Measurements from ENCODE around the gene CACNG4. TPM values are rescaled to one million over a fixed set of nuclear protein-coding genes. Genes with fewer than 3 reads are reported as not detected.

The CACNG4 gene
- total RNA-seq, 2 experiments from 2014 or later: not detected

GRCh38 chr17:67043283-67043682 is 78.8 kb downstream of the CACNG4 start:
- CTCF ChIA-PET: no interaction called here

GRCh38 chr17:67044016-67044772 is 79.7 kb downstream of the CACNG4 start, which contains the start of gene CACNG1:
CACNG1 (plus strand) TSS chr17:67044554; CDS start chr17:67044661, 107 bp downstream.
- H3K4me1 Mint-ChIP-seq: no peaks in the 10 kb centered on the region
- H3K27ac Mint-ChIP-seq: no peak within 1 kb of the TSS
- H3K9me3 Mint-ChIP-seq: peaks cover 14% of the 10 kb centered on the region
- DNase-seq: no peak
- peaks cover 8% of the 10 kb centered on the region for H3K36me3 Mint-ChIP-seq (ENCODE audit: low read depth)
- ChIA-PET CTCF (no interaction called here), POLR2A (no interaction called here)
- H3K4me3 Mint-ChIP-seq: no peak within 1 kb of the TSS
- H3K27me3 Mint-ChIP-seq: peaks cover 9% of the 10 kb centered on the region

More at GRCh38 chr17:67043283-67043682, 78.8 kb downstream of the CACNG4 start:
- Mint-ChIP-seq H3K4me3 (no peak overlapping the region), H3K4me1 (no peaks in the 10 kb centered on the region), H3K9me3 (peaks cover 7% of the 10 kb centered on the region), H3K27ac (no peak overlapping the region), H3K27me3 (peaks cover 2% of the 10 kb centered on the region), H3K36me3 (ENCODE audit: low read depth) (peaks cover 3% of the 10 kb centered on the region)
- DNase-seq: no peak
- POLR2A ChIA-PET: no interaction called here

GRCh38 chr17:67044940-67045339 is 80.4 kb downstream of the CACNG4 start:
- H3K4me3 Mint-ChIP-seq: no peak overlapping the region
- H3K27ac Mint-ChIP-seq: no peak overlapping the region
- no peaks in the 10 kb centered on the region for H3K4me1 Mint-ChIP-seq
- no peak for DNase-seq
- H3K27me3 Mint-ChIP-seq: peaks cover 9% of the 10 kb centered on the region
- POLR2A ChIA-PET: no interaction called here
- H3K36me3 Mint-ChIP-seq (ENCODE audit: low read depth): peaks cover 8% of the 10 kb centered on the region
- CTCF ChIA-PET: no interaction called here
- H3K9me3 Mint-ChIP-seq: peaks cover 17% of the 10 kb centered on the region

DNA sequence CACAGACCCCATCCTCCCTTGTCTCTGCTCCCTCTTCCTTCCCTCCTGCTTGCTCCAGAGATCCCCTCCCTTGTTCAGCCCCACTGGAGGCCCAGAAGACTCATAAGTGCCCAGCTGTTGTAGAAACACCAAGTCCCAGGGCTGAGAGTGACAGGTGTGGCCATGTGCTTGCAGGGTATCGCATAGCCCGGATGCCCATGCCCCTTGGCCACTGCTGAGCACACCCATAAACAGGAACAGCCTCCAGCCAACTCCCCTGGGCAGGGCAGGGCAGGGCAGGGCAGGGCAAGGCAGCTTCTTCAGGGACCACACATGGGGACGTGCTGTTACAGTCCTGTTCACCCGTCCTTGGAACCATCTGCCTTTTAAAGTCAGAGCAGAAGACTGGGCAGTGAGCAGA is 81.9 kb downstream of the CACNG4 start:
- CTCF ChIA-PET: no interaction called here

DNA sequence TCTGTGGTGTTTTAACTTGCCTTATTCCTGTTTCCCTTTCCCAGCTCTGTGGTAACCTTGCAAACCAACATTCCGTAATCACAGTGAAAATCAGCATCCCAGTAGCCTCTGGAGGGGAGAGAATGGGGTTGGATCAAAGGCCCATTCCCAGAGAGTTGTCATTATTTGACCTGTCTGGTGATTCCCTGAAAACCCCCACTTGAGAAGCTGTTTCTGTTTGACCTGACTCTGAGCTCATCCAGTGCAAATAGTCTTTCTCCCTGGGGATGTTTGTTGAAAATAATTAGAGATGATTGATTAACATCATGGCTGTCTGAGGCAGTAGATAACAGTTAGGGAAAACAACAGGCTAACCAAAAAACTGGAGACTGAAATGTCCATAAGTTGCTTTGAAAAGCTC is 82.9 kb downstream of the CACNG4 start:
- CTCF ChIA-PET: no interaction called here
- no peak overlapping the region for H3K4me3 Mint-ChIP-seq
- peaks cover 9% of the 10 kb centered on the region for H3K27me3 Mint-ChIP-seq

More for the DNA sequence above, 81.9 kb downstream of the CACNG4 start:
- POLR2A ChIA-PET: no interaction called here
- no peak for DNase-seq
- H3K4me3 Mint-ChIP-seq: no peak overlapping the region
- peaks cover 17% of the 10 kb centered on the region for H3K9me3 Mint-ChIP-seq
- H3K4me1 Mint-ChIP-seq: no peaks in the 10 kb centered on the region
- peaks cover 9% of the 10 kb centered on the region for H3K27me3 Mint-ChIP-seq
- H3K27ac Mint-ChIP-seq: no peak overlapping the region
- peaks cover 8% of the 10 kb centered on the region for H3K36me3 Mint-ChIP-seq (ENCODE audit: low read depth)

DNA sequence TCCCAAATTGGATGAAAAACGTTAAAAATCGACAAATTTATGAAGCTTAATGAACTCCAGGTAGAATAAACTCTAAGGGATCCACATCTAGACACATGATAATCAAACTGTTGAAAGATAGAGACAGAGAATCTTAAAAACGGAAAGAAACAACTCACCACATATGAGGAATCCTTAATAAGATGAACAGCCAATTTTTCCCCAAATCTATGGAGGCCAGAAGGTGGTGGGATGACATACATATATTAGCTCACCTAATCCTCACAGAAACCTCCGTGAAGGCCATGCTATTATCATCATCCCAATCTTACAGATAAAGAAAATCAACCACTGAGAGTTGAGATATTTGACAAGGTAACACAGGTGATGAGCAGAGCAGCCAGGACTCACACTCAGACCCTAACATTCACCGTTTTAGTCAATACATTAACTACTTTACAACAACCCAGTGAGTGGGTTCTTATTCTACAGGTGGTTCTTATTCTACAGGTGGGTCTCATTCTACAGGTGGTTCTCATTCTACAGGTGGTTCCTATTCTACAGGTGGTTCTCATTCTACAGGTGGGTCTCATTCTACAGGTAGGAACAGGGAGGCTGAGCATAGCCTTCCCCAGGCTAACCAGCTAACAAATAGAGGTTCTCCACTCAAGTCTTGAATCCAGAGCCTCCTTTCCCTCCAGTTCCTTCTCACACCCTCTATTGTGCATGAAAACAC is 84.7 kb downstream of the CACNG4 start:
- H3K27ac Mint-ChIP-seq: no peak overlapping the region
- ChIA-PET CTCF (no interaction called here), POLR2A (no interaction called here)
- H3K4me3 Mint-ChIP-seq: no peak overlapping the region
- H3K9me3 Mint-ChIP-seq: peaks cover 17% of the 10 kb centered on the region
- H3K27me3 Mint-ChIP-seq: peaks cover 9% of the 10 kb centered on the region
- H3K36me3 Mint-ChIP-seq (ENCODE audit: low read depth): peaks cover 8% of the 10 kb centered on the region
- no peak for DNase-seq
- no peaks in the 10 kb centered on the region for H3K4me1 Mint-ChIP-seq

More for the DNA sequence above, 82.9 kb downstream of the CACNG4 start:
- Mint-ChIP-seq H3K27ac (no peak overlapping the region), H3K9me3 (peaks cover 17% of the 10 kb centered on the region), H3K36me3 (ENCODE audit: low read depth) (peaks cover 8% of the 10 kb centered on the region), H3K4me1 (no peaks in the 10 kb centered on the region)
- no peak for DNase-seq
- POLR2A ChIA-PET: no interaction called here

DNA sequence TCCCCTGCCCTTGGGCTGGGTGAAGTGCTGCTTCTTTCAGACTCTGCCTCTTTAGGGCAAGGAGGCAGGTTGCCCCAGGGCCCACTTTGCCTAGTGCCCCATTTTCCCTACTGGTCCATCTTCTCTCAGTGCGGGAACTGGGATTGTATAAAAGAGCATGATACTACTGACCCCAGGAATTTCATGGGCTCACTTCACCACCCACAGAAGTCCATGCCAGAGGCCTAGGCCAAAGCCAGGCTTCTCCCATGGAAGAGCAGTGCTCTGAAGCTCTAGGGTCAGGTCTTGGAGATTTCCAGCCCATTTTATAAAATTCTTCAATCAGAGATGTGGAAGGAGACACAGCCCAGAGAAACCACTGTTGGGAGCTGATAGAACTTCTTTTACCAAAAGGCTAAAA is 85.6 kb downstream of the CACNG4 start:
- POLR2A ChIA-PET: no interaction called here
- DNase-seq: no peak
- CTCF ChIA-PET: no interaction called here

GRCh38 chr17:67050471-67051154 is 86.1 kb downstream of the CACNG4 start:
- DNase-seq: no peak
- POLR2A ChIA-PET: no interaction called here
- Mint-ChIP-seq H3K27me3 (peaks cover 9% of the 10 kb centered on the region), H3K4me1 (no peaks in the 10 kb centered on the region), H3K4me3 (no peak overlapping the region), H3K9me3 (peaks cover 17% of the 10 kb centered on the region), H3K27ac (no peak overlapping the region), H3K36me3 (ENCODE audit: low read depth) (peaks cover 8% of the 10 kb centered on the region)
- CTCF ChIA-PET: no interaction called here

More for the DNA sequence above, 85.6 kb downstream of the CACNG4 start:
- Mint-ChIP-seq H3K9me3 (peaks cover 17% of the 10 kb centered on the region), H3K27me3 (peaks cover 9% of the 10 kb centered on the region), H3K4me3 (no peak overlapping the region), H3K4me1 (no peaks in the 10 kb centered on the region), H3K27ac (no peak overlapping the region), H3K36me3 (ENCODE audit: low read depth) (peaks cover 8% of the 10 kb centered on the region)

DNA sequence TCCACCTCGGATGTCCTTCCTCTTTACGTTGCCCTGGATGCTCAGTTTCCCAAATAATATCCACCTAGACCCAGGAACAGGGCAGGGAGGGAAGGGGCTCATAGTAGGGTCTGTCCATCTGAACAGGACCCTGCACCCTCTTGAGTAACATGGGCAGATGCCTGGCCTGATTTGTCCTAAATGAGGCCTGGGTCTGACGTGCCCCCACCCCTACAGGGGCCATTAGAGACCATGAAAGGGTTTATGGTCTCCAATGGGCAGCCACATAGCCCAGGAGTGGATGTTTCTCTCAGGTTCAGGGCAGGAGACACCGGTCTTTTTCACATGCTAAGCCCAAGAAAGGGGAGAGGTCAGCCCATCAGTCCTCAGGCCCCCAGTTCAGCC is 86.6 kb downstream of the CACNG4 start:
- ChIA-PET POLR2A (no interaction called here), CTCF (no interaction called here)
- H3K4me3 Mint-ChIP-seq: no peak overlapping the region
- H3K4me1 Mint-ChIP-seq: no peaks in the 10 kb centered on the region
- H3K27ac Mint-ChIP-seq: no peak overlapping the region
- DNase-seq: no peak
- peaks cover 9% of the 10 kb centered on the region for H3K27me3 Mint-ChIP-seq
- peaks cover 17% of the 10 kb centered on the region for H3K9me3 Mint-ChIP-seq
- peaks cover 8% of the 10 kb centered on the region for H3K36me3 Mint-ChIP-seq (ENCODE audit: low read depth)

DNA sequence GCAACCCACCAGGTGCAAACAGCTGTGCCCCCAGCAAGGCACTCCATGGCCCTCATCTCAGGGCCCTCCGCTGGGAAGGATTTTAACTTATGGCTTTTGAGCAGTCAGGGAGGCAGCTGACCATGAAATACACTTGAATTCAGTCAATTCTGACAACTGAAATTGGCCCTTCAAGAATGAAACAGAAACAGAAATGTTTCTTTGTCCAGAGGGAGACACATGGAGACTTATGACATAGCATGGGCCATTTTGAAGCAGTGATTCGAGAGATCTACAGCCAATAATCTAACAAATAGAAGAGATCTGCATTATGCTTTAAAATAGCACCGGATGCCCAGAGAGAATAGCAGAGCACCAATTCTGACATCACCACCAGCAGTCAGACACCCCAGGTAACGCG is 87.3 kb downstream of the CACNG4 start:
- H3K4me3 Mint-ChIP-seq: no peak overlapping the region
- DNase-seq: no peak
- no peaks in the 10 kb centered on the region for H3K4me1 Mint-ChIP-seq
- H3K27me3 Mint-ChIP-seq: peaks cover 8% of the 10 kb centered on the region
- H3K9me3 Mint-ChIP-seq: peaks cover 17% of the 10 kb centered on the region
- H3K36me3 Mint-ChIP-seq (ENCODE audit: low read depth): peaks cover 8% of the 10 kb centered on the region
- H3K27ac Mint-ChIP-seq: no peak overlapping the region
- ChIA-PET POLR2A (no interaction called here), CTCF (no interaction called here)

DNA sequence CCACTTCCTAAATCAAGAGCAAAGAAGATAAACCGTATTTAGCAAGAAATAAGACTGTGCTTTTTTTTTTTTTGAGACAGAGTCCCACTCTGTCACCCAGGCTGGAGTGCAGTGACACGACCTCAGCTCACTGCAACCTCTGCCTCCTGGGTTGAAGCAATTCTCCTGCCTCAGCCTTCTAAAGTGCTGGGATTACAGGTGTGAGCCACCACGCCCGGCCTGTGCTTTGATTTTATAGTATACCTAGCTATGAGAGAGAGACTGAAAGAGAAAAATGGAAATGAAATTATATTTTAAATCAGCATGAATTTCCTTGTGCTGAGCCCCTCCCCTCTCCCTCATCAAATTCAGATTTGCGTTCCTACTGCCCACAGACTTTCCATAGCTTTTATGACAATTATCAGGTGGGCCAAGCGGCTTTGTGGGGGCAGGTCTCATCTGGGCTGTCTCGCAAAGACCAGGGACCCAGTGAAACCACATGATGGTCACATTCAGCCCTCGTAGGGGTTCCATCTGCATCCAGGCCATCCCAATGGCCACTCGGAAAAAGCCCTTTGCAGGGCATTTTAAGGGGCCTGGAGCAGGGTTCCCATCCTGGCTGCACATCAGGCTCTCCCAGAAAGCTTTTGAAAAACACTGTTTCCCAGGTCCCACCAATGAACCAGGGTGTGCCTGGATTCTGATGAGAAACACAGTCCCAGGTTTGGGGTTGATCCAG is 88.4 kb downstream of the CACNG4 start:
- no peaks in the 10 kb centered on the region for H3K4me1 Mint-ChIP-seq
- H3K36me3 Mint-ChIP-seq (ENCODE audit: low read depth): peaks cover 5% of the 10 kb centered on the region
- H3K4me3 Mint-ChIP-seq: no peak overlapping the region
- no peak overlapping the region for H3K27ac Mint-ChIP-seq
- peaks cover 11% of the 10 kb centered on the region for H3K9me3 Mint-ChIP-seq
- ChIA-PET POLR2A (no interaction called here), CTCF (no interaction called here)
- peaks cover 7% of the 10 kb centered on the region for H3K27me3 Mint-ChIP-seq
- peak; percentile 3 for DNase-seq

GRCh38 chr17:67053438-67054000 is 89.0 kb downstream of the CACNG4 start:
- H3K27me3 Mint-ChIP-seq: peaks cover 5% of the 10 kb centered on the region
- H3K9me3 Mint-ChIP-seq: peaks cover 10% of the 10 kb centered on the region
- H3K27ac Mint-ChIP-seq: no peak overlapping the region
- H3K4me3 Mint-ChIP-seq: no peak overlapping the region
- peaks cover 5% of the 10 kb centered on the region for H3K36me3 Mint-ChIP-seq (ENCODE audit: low read depth)
- H3K4me1 Mint-ChIP-seq: no peaks in the 10 kb centered on the region
- ChIA-PET CTCF (no interaction called here), POLR2A (no interaction called here)
- peak; percentile 2 for DNase-seq

Data from activated CD4-positive, alpha-beta memory T cell treated with anti-CD3 and anti-CD28 coated beads, Interleukin-2, amount 10 ng/mL, durations not matched to agents 7 days and 5 days (primary cell).